AG04450 (cell line): ENCODE results near the gene DCPS. TPM values are rescaled to one million over a fixed set of nuclear protein-coding genes. Genes with fewer than 3 reads are reported as not detected.

ENCODE experiments used
- CTCF ChIA-PET: fragments of 300-600, 350-600 bp; formaldehyde crosslinking; extraction: SDS; loops from one replicate; lab custom pipeline; 2022; ENCODE audit warnings: antibody characterized with exemption, inconsistent platforms; lab: Charles Lee
- POLR2A ChIA-PET: fragments of 350-600 bp; formaldehyde crosslinking; extraction: SDS; loops from one replicate; lab custom pipeline; 2021; ENCODE audit warnings: antibody characterized with exemption, inconsistent platforms; lab: Yijun Ruan, JAX
- DNase-seq: peaks from one replicate; pipeline ENCODE4 v3.0.0-alpha.2; 2011; ENCODE audit warnings: low read depth, low spot score
- H3K27ac ChIP-seq: one replicate; pipeline ENCODE4 v1.5.1; 2012; ENCODE audit warnings: low read depth, low read length, control low read depth
- H3K27me3 ChIP-seq: one replicate; pipeline ENCODE4 v1.6.0; 2012; ENCODE audit warnings: low read length; ENCODE audit not compliant: control insufficient read depth, insufficient read depth
- H3K4me3 ChIP-seq: 2 replicates; pipeline ENCODE4 v1.5.1; 2011; ENCODE audit warnings: mild to moderate bottlenecking, low read depth, low read length, control low read depth
- H3K9me3 ChIP-seq: 2 replicates; pipeline ENCODE4 v1.5.1; 2012; ENCODE audit warnings: low read length; ENCODE audit not compliant: control insufficient read depth, insufficient read depth
- polyA plus RNA-seq: library from polyadenylated mRNA; depleted of rRNA; stranded (reverse); fragments of >200 nt; gene quantifications from 2 replicates; pipeline ENCODE4 v1.2.3, GENCODE V29; 2011
- TF ChIP-seq, protein P1 (sequence below): IDR thresholded peaks from 2 replicates; pipeline ENCODE4 v1.5.1; 2011; ENCODE audit warnings: low read depth, low read length, control low read depth, inconsistent platforms

Gene DCPS
- polyA plus RNA-seq, 1 experiment, result 20.4 TPM

DNA sequence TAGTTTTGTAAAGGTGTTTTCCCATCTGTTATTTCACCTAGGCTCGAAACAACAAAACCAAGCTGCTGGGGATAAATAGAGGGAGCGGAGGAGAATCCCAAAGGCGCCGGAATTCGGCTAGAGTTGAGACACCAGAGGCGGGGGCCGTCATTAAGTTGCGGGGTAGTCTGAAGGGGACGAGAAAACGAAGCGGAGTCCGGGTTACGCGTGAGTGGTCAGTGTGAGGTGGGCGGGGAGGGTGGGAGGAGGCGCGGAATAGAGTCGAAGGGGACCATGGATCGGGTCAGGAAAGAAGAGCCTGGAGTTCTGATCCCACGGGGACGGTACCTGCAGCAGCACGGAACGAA is 35.5 kb upstream of the DCPS start:
- ChIA-PET CTCF (no interaction called here), POLR2A (interaction anchor here (1.1 to 2.0 kb wide), 3 partner anchors 11 to 57 kb away, joined by 4 to 6 read pairs (median 5); partner anchors contain the start of genes FAM118B, RPUSD4 and TIRAP)
- TF ChIP-seq, protein P1, sequence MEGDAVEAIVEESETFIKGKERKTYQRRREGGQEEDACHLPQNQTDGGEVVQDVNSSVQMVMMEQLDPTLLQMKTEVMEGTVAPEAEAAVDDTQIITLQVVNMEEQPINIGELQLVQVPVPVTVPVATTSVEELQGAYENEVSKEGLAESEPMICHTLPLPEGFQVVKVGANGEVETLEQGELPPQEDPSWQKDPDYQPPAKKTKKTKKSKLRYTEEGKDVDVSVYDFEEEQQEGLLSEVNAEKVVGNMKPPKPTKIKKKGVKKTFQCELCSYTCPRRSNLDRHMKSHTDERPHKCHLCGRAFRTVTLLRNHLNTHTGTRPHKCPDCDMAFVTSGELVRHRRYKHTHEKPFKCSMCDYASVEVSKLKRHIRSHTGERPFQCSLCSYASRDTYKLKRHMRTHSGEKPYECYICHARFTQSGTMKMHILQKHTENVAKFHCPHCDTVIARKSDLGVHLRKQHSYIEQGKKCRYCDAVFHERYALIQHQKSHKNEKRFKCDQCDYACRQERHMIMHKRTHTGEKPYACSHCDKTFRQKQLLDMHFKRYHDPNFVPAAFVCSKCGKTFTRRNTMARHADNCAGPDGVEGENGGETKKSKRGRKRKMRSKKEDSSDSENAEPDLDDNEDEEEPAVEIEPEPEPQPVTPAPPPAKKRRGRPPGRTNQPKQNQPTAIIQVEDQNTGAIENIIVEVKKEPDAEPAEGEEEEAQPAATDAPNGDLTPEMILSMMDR, result no peak
- Histone ChIP-seq H3K27ac (peak overlapping the region; percentile 92), H3K27me3 (no peaks in the 10 kb centered on the region), H3K9me3 (no peaks in the 10 kb centered on the region; the same call in 1 of the 2 replicates), H3K4me3 (peak overlapping the region; percentile 99)
- DNase-seq, result no peak

DNA sequence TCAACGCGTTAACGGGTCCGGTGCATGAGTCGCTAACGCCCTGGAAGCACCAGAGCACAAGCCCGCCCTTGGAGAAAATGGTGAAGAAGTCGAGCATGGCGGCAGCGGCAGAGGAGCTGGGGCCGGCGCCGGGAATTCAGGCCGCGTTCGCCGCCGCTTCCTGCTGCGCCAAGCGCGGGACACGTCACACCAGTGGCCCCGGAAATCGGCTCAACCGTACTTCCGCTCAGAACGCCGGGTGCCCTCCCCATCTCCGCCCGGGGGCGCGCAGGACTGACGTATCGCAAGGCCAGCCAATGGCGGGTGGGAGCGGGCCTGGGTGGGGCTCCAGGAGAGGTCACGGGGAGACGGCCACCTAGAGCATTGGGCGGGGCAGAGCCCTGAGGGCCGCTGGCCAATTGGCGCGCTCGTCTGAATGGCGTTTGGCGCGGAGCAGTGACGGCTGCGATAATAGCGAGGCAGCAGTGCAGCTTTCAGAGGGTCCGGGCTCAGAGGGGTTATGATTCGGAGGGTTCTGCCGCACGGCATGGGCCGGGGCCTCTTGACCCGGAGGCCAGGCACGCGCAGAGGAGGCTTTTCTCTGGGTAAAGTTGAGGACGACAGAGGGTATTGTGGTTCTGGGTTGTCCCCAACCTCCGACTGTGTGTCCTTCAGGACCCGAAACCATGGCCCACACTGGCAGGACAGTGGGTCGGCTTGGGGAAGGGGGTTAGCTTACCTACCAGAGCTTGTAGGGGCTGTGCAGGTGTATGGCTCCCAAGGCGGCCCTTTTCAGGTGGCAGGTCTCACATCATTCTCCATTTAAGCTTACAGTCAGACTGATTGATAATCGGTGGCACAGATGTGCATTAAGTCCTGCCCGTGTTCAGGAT is 34.9 kb upstream of the DCPS start, which contains the start of the genes FOXRED1 and SRPRA:
FOXRED1 (plus strand) TSS at position 447 of the 872 bp plus-strand sequence; CDS start at position 500, 53 bp downstream.
SRPRA (minus strand) TSS at position 188 of the 872 bp plus-strand sequence; CDS start at position 97, 91 bp downstream.
- Histone ChIP-seq H3K4me3 (peak within 1 kb of the TSS; percentile 99), H3K9me3 (no peaks in the 10 kb centered on the region; the same call in 1 of the 2 replicates), H3K27me3 (no peaks in the 10 kb centered on the region), H3K27ac (peak within 1 kb of the TSS; percentile 92)
- TF ChIP-seq, protein P1, result no peak
- DNase-seq, result peak; percentile 98
- ChIA-PET POLR2A (interaction anchor here (0.6 to 2.0 kb wide), 4 partner anchors 11 to 138 kb away, joined by 3 to 6 read pairs (median 4); partner anchors contain the start of genes FAM118B, RPUSD4 and TIRAP), CTCF (no interaction called here)

DNA sequence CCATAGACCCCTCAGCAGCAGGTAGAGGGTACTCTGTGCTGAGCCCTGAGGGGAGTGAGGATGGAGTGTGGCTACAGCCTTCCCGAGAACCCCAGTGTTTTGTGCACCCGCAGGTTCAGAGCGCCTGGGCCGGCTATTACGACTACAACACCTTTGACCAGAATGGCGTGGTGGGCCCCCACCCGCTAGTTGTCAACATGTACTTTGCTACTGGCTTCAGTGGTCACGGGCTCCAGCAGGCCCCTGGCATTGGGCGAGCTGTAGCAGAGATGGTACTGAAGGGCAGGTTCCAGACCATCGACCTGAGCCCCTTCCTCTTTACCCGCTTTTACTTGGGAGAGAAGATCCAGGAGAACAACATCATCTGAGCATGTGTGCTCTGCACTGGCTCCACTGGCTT is 26.5 kb upstream of the DCPS start:
- H3K4me3 ChIP-seq, result no peak overlapping the region
- no peaks in the 10 kb centered on the region for H3K27me3 ChIP-seq
- ChIA-PET CTCF (no interaction called here), POLR2A (no interaction called here)
- DNase-seq, result no peak
- no peaks in the 10 kb centered on the region for H3K9me3 ChIP-seq
- TF ChIP-seq, protein P1, result no peak
- H3K27ac ChIP-seq, result no peak overlapping the region

DNA sequence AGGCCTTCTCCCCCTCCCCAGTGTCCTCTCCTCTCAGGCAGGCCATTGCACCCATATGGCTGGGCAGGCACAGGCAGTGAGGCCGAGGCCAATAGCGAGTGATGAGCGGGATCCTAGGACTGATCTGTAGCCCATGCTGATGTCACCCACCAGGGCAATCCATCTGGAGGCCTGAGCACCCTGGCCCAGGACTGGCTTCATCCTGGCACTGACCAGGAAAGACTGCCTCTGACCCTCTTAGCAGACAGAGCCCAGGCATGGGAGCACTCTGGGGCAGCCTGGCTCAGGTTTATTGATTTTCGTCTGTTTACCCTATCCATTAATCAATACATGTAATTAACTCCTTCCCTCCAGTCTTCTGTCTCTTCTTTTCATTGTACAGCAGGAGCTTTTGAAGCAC is 26.1 kb upstream of the DCPS start:
- no peaks in the 10 kb centered on the region for H3K27me3 ChIP-seq
- TF ChIP-seq, protein P1, result no peak
- H3K9me3 ChIP-seq, result no peaks in the 10 kb centered on the region
- POLR2A ChIA-PET, result no interaction called here
- DNase-seq, result no peak
- no peak overlapping the region for H3K4me3 ChIP-seq
- no peak overlapping the region for H3K27ac ChIP-seq
- CTCF ChIA-PET, result no interaction called here

DNA sequence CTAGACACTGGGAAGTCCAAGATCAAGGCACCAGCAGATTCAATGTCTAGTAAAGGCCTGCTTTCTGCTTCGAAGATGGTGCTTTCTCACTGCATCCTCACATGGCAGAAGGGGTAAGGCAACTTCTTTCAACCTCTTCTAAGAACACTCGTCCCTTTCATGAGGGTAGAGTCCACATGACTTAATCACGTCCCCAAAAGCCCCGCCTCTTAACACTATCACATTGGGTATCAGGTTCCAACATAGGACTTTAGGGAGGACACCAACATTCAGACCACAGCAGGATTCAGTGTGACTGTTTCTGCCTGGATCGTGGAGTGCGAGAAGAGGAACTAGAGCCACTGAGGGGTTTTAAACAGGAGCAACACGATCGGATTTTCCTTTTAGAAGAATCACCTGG is 24.7 kb upstream of the DCPS start:
- H3K9me3 ChIP-seq, result no peaks in the 10 kb centered on the region
- DNase-seq, result no peak
- H3K27ac ChIP-seq, result no peak overlapping the region
- TF ChIP-seq, protein P1, result no peak
- no peak overlapping the region for H3K4me3 ChIP-seq
- H3K27me3 ChIP-seq, result no peaks in the 10 kb centered on the region
- POLR2A ChIA-PET, result no interaction called here
- CTCF ChIA-PET, result no interaction called here
